Endothelial cell of hepatic sinusoid (primary cell): ENCODE results near the gene CYB5R4.

ENCODE experiments used
- in situ Hi-C: cut with HindIII; loops from 2 replicates; pipeline ENCODE4 v1.10.0; 2017; ENCODE audit warnings: low sequenced_read_pairs

Gene CYB5R4

DNA sequence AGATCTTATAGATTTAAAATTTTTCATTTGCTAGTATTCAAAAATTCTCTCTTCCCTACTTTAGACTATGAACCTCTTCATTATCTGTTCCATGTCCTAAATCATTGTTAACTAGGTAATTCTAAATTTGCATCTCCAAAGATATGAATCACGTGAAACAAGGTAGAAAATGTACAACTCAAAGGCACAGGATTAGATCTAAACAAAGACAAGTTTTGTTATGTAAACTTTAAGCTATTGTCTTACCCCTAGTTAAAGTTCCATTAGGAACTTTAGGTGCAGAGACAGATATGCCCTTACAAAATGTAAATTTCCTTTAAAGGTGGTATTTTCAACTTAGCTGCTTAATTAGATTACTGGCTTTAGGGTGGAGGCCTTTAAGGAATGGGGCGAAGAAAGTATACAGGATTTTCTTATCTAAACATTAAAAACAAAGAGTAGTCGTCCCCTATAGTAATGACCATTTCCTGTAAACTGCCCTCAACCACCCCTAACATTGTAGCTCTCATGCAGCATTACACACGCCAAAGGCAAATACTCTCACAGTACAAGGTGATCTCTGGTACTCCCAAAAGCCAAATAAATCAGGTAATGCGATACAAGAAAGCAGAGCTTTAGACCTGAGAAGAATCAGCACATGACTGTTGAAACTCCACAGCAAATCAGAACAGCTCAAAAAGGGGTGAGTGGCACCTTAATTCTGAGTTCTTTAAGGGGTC lies 116.7 kb downstream of the CYB5R4 start:
- in situ Hi-C loops, result no loop called here

DNA sequence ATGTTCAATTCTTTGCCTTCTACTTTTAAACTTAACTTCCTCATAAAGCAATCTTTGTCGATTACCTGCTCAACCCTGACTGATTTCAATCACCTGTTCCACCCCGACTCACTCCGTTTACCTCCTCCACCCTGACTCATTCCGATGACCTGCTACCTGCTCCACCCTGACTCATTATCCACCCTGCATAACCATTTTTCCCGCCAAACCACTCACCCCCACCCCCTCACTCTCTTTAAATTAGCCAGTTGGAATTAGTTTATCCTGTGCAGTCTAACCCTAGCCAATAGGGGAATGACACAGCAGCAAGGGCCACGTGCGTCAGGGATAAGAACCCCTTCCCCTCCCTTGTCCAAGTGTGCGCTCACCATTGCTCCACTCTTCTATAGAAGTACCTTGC lies 117.4 kb downstream of the CYB5R4 start:
- in situ Hi-C loops, result no loop called here

DNA sequence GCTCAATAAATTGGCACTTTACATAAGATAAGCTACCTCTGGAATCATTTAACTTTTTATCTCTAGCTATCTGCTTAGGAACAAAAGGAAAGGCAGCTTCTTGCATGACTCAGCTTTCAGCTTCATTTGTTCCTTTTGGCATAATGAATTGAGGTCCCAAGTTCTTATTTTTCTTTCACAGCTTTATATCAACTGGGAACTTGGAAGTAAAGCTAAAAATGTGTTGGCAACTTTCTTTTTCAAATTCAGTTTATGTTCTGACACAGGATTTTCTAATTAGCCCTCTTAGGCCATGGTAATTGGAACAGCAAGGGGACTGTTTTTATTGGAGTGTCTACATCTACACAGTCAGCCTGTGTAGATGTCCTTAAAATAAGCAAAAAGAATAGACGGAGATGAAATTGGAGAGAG lies 118.8 kb downstream of the CYB5R4 start:
- in situ Hi-C loops, result no loop called here

DNA sequence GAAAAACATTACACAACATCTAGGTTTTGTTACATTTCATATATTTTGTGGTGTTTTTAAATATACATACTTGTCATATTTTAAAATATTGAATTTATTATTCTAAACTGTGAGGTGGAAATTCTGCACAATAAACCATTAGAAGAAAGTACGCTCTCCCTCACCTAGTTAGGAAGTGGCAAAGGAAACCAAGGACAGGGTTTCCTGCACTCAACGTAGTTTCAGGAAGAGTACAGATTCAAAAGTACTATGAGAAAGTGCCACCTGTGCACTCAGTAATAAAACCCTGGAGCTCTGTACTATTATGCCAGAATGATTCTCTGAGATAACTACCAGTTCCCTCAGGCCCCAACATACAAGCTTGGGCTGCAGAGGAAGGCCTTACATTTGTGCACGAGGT lies 119.5 kb downstream of the CYB5R4 start:
- in situ Hi-C loops, result no loop called here

- in situ Hi-C loops, result no loop called here
These were observed 124.9 kb downstream of the CYB5R4 start for GRCh38 chr6:83984411-83984810.

GRCh38 chr6:83985308-83985713 lies 125.8 kb downstream of the CYB5R4 start:
- in situ Hi-C loops, result no loop called here

DNA sequence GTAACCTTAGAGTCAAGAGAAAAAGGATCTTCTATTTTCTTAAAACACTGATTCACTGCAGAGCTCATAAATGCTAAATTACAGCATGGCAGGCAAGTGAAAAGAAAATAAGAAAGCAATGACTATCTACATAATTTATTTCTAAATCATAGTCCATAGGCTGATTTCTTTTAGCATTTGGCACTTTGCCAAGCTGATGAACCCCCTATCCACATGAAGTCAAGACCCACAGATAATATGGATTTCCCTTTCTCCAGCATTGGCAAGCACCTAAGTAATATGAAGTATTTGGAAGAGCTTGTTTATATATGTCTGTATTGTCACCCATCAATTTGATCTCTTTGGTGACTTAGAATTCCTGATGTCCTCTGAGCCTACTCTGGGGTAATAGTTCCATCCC lies 126.2 kb downstream of the CYB5R4 start:
- in situ Hi-C loops, result no loop called here

DNA sequence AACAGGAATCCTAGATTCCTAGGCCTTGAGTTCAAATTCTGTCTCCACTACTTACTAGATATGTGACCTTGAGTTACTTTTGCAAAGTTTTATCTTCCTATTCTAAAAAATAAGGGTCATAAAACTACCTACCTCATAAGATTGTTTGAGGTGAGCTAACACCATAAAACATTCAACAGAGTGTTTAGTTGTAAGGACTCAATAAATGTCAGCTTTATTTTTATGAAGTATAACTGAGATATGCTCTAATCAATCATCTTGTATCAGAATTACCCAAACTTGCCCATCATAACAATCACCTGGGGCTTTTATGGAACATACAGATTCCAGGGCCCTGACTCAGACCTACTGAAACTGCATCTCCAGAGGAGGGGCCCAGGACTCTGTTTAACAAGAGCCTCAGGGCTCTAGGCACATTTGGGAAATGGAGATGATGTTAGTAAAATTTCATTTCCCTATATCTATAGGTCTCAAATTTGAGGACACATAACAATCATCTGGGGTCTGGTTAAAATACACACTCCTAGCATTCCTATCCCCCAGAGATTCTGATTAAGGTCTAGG lies 138.6 kb downstream of the CYB5R4 start:
- in situ Hi-C loops, result no loop called here

DNA sequence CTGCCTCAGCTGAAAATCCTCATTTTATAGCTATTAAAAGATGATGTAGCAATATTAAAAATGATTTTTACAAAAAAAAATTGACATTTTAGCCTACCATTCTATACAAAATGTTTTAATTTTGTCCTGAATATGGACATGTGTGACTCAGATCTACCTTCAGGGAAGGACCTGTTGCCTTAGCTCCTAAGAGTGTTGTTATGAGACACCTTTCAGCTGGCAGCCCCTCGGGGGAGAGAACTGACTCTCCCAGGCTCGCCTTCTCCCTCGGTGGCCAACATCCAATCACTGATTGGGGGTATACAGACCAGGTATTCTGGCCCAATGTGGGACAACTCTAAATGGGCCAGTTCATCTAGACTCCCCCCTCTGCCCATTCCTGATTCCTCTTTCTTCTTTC lies 141.6 kb downstream of the CYB5R4 start:
- in situ Hi-C loops, result no loop called here

DNA sequence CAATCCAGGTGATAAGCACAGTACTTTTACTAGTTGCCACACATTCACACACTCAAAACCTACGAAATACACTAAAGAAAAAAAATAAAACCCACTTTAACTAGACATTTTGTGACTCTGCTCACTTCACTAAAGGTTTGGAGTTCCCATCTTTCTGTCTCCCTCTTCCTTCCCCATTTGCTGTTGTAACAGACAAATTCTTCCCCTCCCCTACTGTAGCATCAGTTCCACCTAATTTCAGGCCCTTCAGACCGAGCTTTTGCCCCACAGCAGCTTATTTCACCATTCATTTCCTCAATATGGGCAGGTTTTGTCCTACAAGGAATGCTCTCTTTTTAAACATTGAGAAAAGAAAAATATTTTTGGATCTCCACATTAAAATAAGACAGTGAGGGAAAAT lies 142.7 kb downstream of the CYB5R4 start:
- in situ Hi-C loops, result no loop called here

GRCh38 chr6:84003131-84003530 lies 143.6 kb downstream of the CYB5R4 start:
- in situ Hi-C loops, result no loop called here

GRCh38 chr6:84003654-84004053 lies 144.2 kb downstream of the CYB5R4 start:
- in situ Hi-C loops, result no loop called here

DNA sequence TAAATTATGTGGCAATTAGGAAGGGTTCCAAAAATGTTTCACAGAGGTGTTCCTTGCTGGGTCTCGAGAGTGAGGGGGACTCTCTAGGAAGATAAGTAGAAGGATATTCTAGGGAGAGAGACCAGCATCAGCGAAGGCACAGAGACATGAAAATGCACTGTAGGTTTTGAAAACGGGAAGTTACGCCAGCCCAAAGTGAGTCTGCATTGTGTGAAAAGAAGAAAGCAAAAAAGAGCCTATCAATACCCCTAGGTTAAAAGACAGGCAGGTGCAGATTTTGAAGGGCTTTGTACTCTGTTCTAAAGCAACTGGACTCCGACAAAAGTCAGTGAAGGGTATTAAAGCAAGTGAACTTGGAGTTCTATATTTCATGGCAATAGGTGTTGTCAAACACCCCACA lies 148.4 kb downstream of the CYB5R4 start:
- in situ Hi-C loops, result no loop called here

- in situ Hi-C loops, result no loop called here
These were observed 153.9 kb downstream of the CYB5R4 start for GRCh38 chr6:84013354-84013753.

GRCh38 chr6:84013931-84014330 lies 154.4 kb downstream of the CYB5R4 start:
- in situ Hi-C loops, result no loop called here

- in situ Hi-C loops, result no loop called here
These were observed 156.5 kb downstream of the CYB5R4 start for GRCh38 chr6:84016029-84016428.
